ENCODE measurements around the gene CACNA1I. TPM values are rescaled to one million over a fixed set of nuclear protein-coding genes. Genes with fewer than 3 reads are reported as not detected.

Gene CACNA1I
- total and polyA plus RNA-seq, 2 of the 8 experiments (the other 6 are each of a cell fraction or from before 2014, with no cell fraction given), result 0.77 to 1.2 TPM

GRCh38 chr22:39536711-39537110 is 33.8 kb upstream of the CACNA1I start:
- Histone ChIP-seq H3K4me2 (ENCODE audit: insufficient read depth in 1 of 2, low read depth in 2 of 2, low read length in 2 of 2) (no peak overlapping the region), H3K36me3 (ENCODE audit: control insufficient read depth in 2 of 4, insufficient read depth in 4 of 4, low read length in 3 of 4) (no peaks in the 10 kb centered on the region), H2BK12ac (ENCODE audit: low read depth, low read length) (no peak overlapping the region), H3K79me1 (ENCODE audit: low read depth, low read length) (no peaks in the 10 kb centered on the region), H2BK15ac (ENCODE audit: low read length) (no peak overlapping the region), H2BK5ac (ENCODE audit: low read depth, low read length) (no peak overlapping the region), H3K27ac (ENCODE audit: low read depth, low read length) (no peak overlapping the region), H2BK20ac (ENCODE audit: low read length) (no peak overlapping the region), H3K23ac (ENCODE audit: insufficient read length) (no peak overlapping the region), H3K4ac (replicated peaks; ENCODE audit: insufficient read length, low read depth, low read length) (no peak overlapping the region), H4K91ac (replicated peaks; ENCODE audit: insufficient read length, low read length) (no peak overlapping the region), H3K18ac (ENCODE audit: extremely low read depth, low read length) (no peak overlapping the region), H4K5ac (ENCODE audit: insufficient read length, low read depth, low read length) (no peak overlapping the region), H2AFZ (ENCODE audit: low read length) (no peak overlapping the region), H2AK5ac (ENCODE audit: low read depth, low read length) (no peak overlapping the region), H3K27me3 (replicated peaks in 1 of 4; ENCODE audit: control insufficient read depth in 3 of 4, extremely low read depth in 1 of 4, insufficient read depth in 3 of 4, low read length in 3 of 4) (no peaks in the 10 kb centered on the region), H3K56ac (replicated peaks; ENCODE audit: insufficient read length, low read depth, low read length) (no peak overlapping the region), H3K4me1 (replicated peaks in 1 of 4; ENCODE audit: control insufficient read depth in 3 of 4, insufficient read depth in 4 of 4, low read length in 3 of 4) (peaks cover 11 to 34% (median 23%) of the 10 kb centered on the region in 4 experiments), H3K23me2 (ENCODE audit: low read depth, low read length) (peaks cover 8% of the 10 kb centered on the region), H3K9ac (replicated peaks in 1 of 4; ENCODE audit: extremely low read depth in 1 of 4, low read depth in 3 of 4, low read length in 3 of 4) (no peak overlapping the region), H2BK120ac (replicated peaks; ENCODE audit: low read depth, low read length) (no peak overlapping the region), H3K79me2 (ENCODE audit: control insufficient read depth in 1 of 2, insufficient read depth in 2 of 2, low read length in 2 of 2) (peaks cover 0 to 5% of the 10 kb centered on the region in 2 experiments; a peak in 2 of 4 replicates), H4K20me1 (replicated peaks in 1 of 2; ENCODE audit: control insufficient read depth in 1 of 2, insufficient read depth in 2 of 2, low read length in 2 of 2) (peaks cover 0 to 4% of the 10 kb centered on the region in 2 experiments), H3K9me3 (ENCODE audit: insufficient read depth in 2 of 2, low read depth in 1 of 2, low read length in 1 of 2) (no peaks in the 10 kb centered on the region), H3K4me3 (ENCODE audit: extremely low read depth in 1 of 4, insufficient read depth in 2 of 4, low read depth in 3 of 4, low read length in 4 of 4) (no peak overlapping the region), H3K14ac (ENCODE audit: insufficient read length) (no peak overlapping the region), H4K8ac (ENCODE audit: extremely low read depth, insufficient read depth, low read length) (no peak overlapping the region)
- 90% methylated on average over 8 of the region's 8 CpGs; no CpG with 5 or more reads in 1 of the 2 experiments for WGBS, 2 experiments (ENCODE audit: extremely low coverage in 1 of 2, insufficient coverage in 1 of 2, insufficient read length in 1 of 2, insufficient replicate concordance in 2 of 2, low coverage in 1 of 2, low lambda C conversion rate in 2 of 2, missing lambda C conversion rate in 1 of 2)
- no peak for DNase-seq (ENCODE audit: low read depth in 1 of 2, low spot score in 2 of 2)
- ChIA-PET POLR2A (ENCODE audit: partially characterized antibody) (interaction anchor here (1.1 to 3.6 kb wide), 3 partner anchors 13 to 133 kb away, joined by 3 to 61 read pairs (median 7); partner anchors contain the start of gene ATF4), CTCF (ENCODE audit: partially characterized antibody) (interaction anchor here (0.6 to 21.9 kb wide), 9 partner anchors 8 to 500 kb away, joined by 3 to 361 read pairs (median 4); partner anchors contain the start of gene MIEF1)
- FAIRE-seq, result no peak
- TF ChIP-seq SUZ12 (IDR thresholded peaks at IDR 0.05; ENCODE audit: low read length) (no peak), BCL11A (IDR thresholded peaks at IDR 0.05; ENCODE audit: low read depth in 2 of 2, low read length in 2 of 2) (no peak), ATF3 (IDR thresholded peaks at IDR 0.05; ENCODE audit: insufficient read depth, low read depth, low read length) (no peak), KDM5A (IDR thresholded peaks at IDR 0.05; ENCODE audit: low read length) (no peak), MAX (IDR thresholded peaks at IDR 0.05) (no peak), TAF1 (IDR thresholded peaks at IDR 0.05; ENCODE audit: low read depth, low read length) (no peak), CHD1 (IDR thresholded peaks at IDR 0.05; ENCODE audit: low read depth, low read length) (no peak), CHD2 (IDR thresholded peaks at IDR 0.05; ENCODE audit: low read length) (no peak), TBP (IDR thresholded peaks at IDR 0.05; ENCODE audit: low read depth, low read length) (no peak), RBBP5 (IDR thresholded peaks at IDR 0.05; ENCODE audit: borderline replicate concordance, low read depth, low read length) (no peak), KDM1A (IDR thresholded peaks at IDR 0.05; ENCODE audit: borderline replicate concordance, low read length) (no peak), E2F6 (IDR thresholded peaks at IDR 0.05) (no peak), CBX5 (IDR thresholded peaks at IDR 0.05; ENCODE audit: low read depth, low read length) (no peak)
